SU-DHL-6 (cell line): ENCODE measurements around the gene ANKRD13D.

Experiments
- CTCF ChIP-seq: fragments of 200-600 bp; sonication (generic); IDR thresholded peaks from one replicate; pipeline ENCODE4 v1.5.1; 2017; ENCODE audit warnings: antibody characterized with exemption, mild to moderate bottlenecking, low read length, moderate library complexity; ENCODE audit not compliant: insufficient read depth, poor library complexity, severe bottlenecking
- EZH2phosphoT487 ChIP-seq: fragments of 200-600 bp; sonication (generic), shearing (Covaris generic); conservative IDR thresholded peaks from 2 replicates; pipeline ENCODE4 v1.6.1; 2018; ENCODE audit warnings: mild to moderate bottlenecking, antibody characterized with exemption, low read length, moderate library complexity, mixed read lengths

- no peak for TF ChIP-seq CTCF
- no peak for TF ChIP-seq EZH2phosphoT487
Observed at GRCh38 chr11:67304511-67305113, 15.5 kb downstream of the ANKRD13D start.
